T-helper 2 cell treated with Interferon-gamma antibody and Interleukin-4, amounts not matched to agents 100 ng/mL and 5 ng/mL, for 36 hours (primary cell): ENCODE data around the gene CCDC6. TPM values are rescaled to one million over a fixed set of nuclear protein-coding genes. Genes with fewer than 3 reads are reported as not detected.
"Not testable (repeated sequence)": the region's sequence is repeated elsewhere in the genome, so short reads cannot be mapped to it uniquely, and the experiment has no call there.

Experiments
- intact Hi-C: fragments of 100-400 bp; cut with micrococcal nuclease; formaldehyde crosslinking; loops from one replicate; pipeline ENCODE4 v1.15.1; 2023
- total RNA-seq: library from RNA; stranded (reverse); gene quantifications from 2 replicates; pipeline ENCODE4 v1.2.3, GENCODE V29; 2022

CCDC6 gene
- total RNA-seq, 1 donor from 2014 or later, result 24.2 TPM

GRCh38 chr10:59773088-59773487, 133.3 kb downstream of the CCDC6 start:
- intact Hi-C loops, result no loop called here

DNA sequence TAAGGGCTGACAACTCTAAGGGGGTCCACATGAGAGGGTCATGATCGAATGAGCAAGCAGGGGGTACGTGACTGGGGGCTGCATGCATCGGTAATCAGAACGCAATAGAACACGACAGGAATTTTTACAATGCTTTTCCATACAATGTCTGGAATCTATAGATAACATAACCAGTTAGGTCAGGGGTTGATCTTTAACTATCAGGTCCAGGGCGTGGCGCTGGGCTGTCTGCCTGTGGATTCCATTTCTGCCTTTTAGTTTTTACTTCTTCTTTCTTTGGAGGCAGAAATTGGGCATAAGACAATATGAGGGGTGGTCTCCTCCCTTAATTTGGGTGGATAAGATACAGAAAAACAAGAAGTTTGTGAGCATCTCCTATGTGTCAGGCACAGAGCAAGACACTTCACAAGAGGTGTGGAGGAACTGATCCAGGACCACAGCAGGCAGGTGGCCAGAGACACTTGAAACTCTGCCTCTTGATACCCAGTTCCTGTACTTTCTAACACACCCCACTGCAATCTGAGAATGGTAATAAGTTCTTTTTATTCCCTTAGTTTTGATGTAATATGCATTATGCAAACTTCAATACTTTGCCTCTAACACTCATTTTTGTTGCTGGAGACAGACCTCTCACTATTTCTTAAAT, 135.1 kb downstream of the CCDC6 start:
- intact Hi-C loops, result no loop called here

- intact Hi-C loops, result no loop called here
Observed at GRCh38 chr10:59770689-59771088, 135.7 kb downstream of the CCDC6 start.

- intact Hi-C loops, result no loop called here
Observed at GRCh38 chr10:59762505-59762904, 143.9 kb downstream of the CCDC6 start.

- intact Hi-C loops, result loop anchor here (10.0 kb wide), 1 partner anchor 723 kb away; no protein-coding TSS in a partner anchor
Observed at GRCh38 chr10:59757966-59758365, 148.4 kb downstream of the CCDC6 start.

GRCh38 chr10:59754951-59755350, 151.4 kb downstream of the CCDC6 start:
- intact Hi-C loops, result loop anchor here (10.0 kb wide), 1 partner anchor 720 kb away; no protein-coding TSS in a partner anchor

DNA sequence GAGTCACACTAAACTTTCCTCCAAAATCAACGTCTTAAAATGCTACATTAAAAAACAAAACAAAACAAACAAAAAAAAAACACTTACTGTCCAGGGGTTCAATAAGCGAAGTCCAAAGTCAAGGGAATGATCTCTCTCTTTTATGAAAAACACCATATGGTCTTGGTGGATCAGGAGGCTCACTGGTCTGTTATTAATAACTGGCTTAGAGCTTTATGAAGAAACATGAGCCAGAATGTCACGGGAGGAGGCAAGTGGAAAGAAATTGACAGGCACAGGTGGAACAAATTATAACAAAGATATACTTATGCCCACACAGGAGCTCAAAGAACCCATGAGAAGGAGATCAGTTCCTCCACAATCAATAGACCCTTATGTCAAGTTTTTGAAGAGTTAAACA, 153.1 kb downstream of the CCDC6 start, which contains the start of gene MRLN:
Gene MRLN, minus strand, starts transcription at position 189 of the 400 bp plus-strand sequence.
- intact Hi-C loops, result loop anchor here (10.0 kb wide), 1 partner anchor 718 kb away; no protein-coding TSS in a partner anchor

- intact Hi-C loops, result loop anchor here (10.0 kb wide), 1 partner anchor 718 kb away; no protein-coding TSS in a partner anchor
Observed at GRCh38 chr10:59752278-59752940, 153.9 kb downstream of the CCDC6 start.

DNA sequence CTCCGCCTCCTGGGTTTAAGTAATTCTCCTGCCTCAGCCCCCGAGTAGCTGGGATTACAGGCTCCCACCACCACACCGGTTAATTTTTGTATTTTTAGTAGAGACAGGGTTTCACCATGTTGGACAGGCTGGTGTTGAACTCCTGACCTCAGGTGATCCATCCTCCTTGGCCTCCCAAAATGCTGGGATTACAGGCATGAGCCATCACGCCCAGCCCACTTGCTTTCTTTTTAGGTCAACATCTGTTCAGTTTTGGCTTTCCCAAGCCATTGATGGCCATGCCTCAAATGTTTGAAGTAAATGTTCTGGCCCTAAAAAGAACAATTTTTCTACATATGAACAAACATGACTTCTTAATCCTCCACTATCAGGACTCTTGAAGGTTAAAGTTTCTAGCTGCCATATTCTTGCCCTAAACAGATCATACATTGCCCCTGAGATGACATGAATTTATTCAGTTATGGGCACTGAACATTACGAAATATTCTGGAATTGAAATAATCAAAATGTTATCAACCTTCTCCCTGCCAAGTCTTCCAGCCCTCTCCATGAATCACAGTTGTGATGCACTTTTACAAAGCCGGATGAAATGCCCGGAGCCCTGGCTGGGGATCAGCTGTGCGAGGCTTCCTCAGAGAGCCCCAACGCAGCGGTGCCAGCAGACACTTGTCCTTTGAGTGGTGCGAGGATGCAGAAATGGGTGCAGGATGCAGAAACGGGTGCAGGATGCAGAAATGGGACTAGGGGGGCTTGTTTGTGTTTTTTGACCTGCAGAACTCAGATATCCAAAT, 156.0 kb downstream of the CCDC6 start:
- intact Hi-C loops, result loop anchor here (10.0 kb wide), 1 partner anchor 716 kb away; no protein-coding TSS in a partner anchor

DNA sequence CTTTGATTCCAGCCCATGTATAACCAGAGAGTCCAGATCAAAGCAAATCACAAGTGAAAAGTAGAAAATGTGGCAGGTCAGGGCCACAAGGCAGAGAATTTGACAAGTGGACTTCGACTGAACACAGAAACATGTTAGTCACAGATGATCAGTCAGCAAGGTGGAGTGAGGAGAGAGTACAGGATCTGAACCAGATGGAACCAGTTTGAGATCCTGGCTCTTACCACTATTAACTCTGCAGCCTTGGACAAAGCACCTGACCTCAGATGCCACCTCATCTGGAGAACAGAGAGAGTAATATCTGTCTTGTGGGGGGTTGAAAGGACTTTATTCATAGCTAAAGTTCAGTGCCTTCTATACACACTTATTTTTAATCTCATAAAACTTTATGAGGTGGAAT, 157.5 kb downstream of the CCDC6 start:
- intact Hi-C loops, result no loop called here

GRCh38 chr10:59745163-59745650, 161.1 kb downstream of the CCDC6 start:
- intact Hi-C loops, result no loop called here

- intact Hi-C loops, result not testable (repeated sequence)
Observed at GRCh38 chr10:59744762-59745161, 161.6 kb downstream of the CCDC6 start.

GRCh38 chr10:59744156-59744555, 162.2 kb downstream of the CCDC6 start:
- intact Hi-C loops, result not testable (repeated sequence)

GRCh38 chr10:59741583-59741982, 164.8 kb downstream of the CCDC6 start:
- intact Hi-C loops, result no loop called here

GRCh38 chr10:59741048-59741447, 165.3 kb downstream of the CCDC6 start:
- intact Hi-C loops, result no loop called here

Other genes with a start within 250 kb of the CCDC6 start
- gene SLC16A9, start 196.7 kb downstream of the CCDC6 start, total RNA-seq, result 0.50 and 0.68 TPM in 2 replicates
- not detected in 2 replicates for gene MRLN, start 153.1 kb downstream of the CCDC6 start, total RNA-seq